Thyroid gland (tissue), 4 donors: ENCODE results near the gene TLE6.

ENCODE experiments used
- POLR2A ChIP-seq, 2 donors: fragments of 450-650 bp; IDR thresholded peaks; one replicate each; pipeline ENCODE4 v1.6.1; 2017; ENCODE audit warnings: antibody characterized with exemption in 2 of 2, mild to moderate bottlenecking in 2 of 2, moderate library complexity in 1 of 2
- TF ChIP-seq, protein P1 (sequence below), 6 experiments: fragments of 200-600 bp in 3 of 6; fragments of 450-650 bp in 3 of 6; sonication (generic) in 3 of 6; IDR thresholded peaks; one replicate each; pipeline ENCODE4 v1.5.1; 2016 to 2019; ENCODE audit warnings: antibody characterized with exemption in 6 of 6, mild to moderate bottlenecking in 2 of 6, inconsistent platforms in 1 of 6, moderate library complexity in 1 of 6

DNA sequence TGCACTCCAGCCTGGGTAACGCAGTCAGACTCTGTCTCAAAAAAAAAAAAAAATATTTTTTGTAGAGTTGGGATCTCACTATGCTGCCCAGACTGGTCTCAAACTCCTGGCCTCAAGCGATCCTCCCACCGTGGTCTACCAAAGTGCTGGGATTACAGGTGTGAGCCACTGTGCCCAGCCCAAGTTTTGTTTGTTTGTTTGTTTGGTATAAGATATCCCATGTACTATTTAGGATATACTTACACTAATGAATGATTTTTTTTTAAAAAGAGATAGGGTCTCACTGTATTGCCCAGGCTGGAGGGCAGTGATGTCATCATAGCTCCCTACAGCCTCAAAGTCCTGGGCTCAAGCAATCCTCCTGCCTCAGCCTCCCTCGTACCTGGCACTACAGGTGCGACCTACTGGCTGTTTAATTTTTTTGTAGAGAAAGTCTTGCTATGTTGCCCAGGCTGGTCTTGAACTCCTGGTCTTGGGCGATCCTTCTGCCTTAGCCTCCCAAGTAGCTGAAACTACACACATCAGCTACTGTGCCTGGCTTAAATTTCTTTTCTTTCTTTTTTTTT lies 24.0 kb downstream of the TLE6 start:
- TF ChIP-seq, protein P1, sequence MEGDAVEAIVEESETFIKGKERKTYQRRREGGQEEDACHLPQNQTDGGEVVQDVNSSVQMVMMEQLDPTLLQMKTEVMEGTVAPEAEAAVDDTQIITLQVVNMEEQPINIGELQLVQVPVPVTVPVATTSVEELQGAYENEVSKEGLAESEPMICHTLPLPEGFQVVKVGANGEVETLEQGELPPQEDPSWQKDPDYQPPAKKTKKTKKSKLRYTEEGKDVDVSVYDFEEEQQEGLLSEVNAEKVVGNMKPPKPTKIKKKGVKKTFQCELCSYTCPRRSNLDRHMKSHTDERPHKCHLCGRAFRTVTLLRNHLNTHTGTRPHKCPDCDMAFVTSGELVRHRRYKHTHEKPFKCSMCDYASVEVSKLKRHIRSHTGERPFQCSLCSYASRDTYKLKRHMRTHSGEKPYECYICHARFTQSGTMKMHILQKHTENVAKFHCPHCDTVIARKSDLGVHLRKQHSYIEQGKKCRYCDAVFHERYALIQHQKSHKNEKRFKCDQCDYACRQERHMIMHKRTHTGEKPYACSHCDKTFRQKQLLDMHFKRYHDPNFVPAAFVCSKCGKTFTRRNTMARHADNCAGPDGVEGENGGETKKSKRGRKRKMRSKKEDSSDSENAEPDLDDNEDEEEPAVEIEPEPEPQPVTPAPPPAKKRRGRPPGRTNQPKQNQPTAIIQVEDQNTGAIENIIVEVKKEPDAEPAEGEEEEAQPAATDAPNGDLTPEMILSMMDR (IDR thresholded peaks at IDR 0.05): no peak
- TF ChIP-seq POLR2A (IDR thresholded peaks at IDR 0.05): no peak
